ENCODE data around the gene DBH.

DNA sequence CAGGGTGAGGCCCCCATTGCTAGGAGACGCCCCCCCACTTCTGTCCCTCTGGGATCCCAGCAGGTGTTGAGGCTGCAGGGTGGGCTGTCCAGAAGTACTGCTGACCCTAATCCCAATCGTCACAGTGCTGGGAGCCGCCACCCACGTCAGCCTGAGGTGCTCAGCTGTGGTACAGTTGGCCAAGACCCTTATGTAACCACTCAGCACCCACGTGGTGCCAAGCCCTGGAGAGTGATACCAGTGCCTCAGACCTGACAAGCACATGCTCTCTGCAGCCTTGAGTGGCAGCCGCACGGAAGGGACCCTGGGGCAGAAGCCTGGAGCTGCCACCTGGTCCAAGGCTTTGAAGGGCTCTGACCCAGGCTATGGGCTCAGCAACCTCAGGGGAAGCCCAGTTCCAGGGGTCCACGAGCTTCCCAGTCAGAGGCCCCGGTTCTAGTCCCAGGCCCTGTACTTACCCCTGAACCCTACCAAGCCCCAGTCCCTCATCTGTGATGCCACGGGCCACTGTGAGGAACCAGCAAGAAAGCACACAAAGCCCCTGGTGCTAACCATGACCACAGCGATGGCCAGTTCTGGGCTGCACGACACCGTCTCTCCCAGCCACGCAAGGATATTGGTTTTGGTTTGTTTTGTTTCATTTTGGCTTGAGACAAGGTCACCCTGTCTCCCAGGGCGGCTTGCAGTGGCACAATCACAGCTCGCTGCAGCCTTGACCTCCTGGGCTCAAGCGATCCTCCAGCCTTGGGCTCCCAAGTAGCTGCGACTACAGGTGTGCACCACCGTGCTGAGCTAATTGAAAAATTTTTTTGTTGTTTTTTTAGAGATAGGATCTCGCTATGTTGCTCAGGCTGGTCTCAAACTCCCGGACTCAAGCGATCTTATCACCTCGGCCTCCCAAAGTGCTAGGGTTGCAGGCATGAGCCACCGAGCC, 50.7 kb downstream of the DBH start:
- TF ChIP-seq, protein P1, sequence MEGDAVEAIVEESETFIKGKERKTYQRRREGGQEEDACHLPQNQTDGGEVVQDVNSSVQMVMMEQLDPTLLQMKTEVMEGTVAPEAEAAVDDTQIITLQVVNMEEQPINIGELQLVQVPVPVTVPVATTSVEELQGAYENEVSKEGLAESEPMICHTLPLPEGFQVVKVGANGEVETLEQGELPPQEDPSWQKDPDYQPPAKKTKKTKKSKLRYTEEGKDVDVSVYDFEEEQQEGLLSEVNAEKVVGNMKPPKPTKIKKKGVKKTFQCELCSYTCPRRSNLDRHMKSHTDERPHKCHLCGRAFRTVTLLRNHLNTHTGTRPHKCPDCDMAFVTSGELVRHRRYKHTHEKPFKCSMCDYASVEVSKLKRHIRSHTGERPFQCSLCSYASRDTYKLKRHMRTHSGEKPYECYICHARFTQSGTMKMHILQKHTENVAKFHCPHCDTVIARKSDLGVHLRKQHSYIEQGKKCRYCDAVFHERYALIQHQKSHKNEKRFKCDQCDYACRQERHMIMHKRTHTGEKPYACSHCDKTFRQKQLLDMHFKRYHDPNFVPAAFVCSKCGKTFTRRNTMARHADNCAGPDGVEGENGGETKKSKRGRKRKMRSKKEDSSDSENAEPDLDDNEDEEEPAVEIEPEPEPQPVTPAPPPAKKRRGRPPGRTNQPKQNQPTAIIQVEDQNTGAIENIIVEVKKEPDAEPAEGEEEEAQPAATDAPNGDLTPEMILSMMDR (IDR thresholded peaks at IDR 0.05): no peak
- no peak for TF ChIP-seq ZFX (IDR thresholded peaks at IDR 0.05; ENCODE audit: borderline replicate concordance)
